ENCODE results near the gene CDC7. TPM values are rescaled to one million over a fixed set of nuclear protein-coding genes. Genes with fewer than 3 reads are reported as not detected.

CDC7 gene
- total RNA-seq, 1 donor = 1.8 TPM

GRCh38 chr1:91569411-91570119 is 68.9 kb downstream of the CDC7 start:
- H3K9me3 ChIP-seq (ENCODE audit: low read depth, low read length) = no peaks in the 10 kb centered on the region
- peaks cover 35% of the 10 kb centered on the region for H3K4me1 ChIP-seq (ENCODE audit: insufficient read depth, low read length)
- H3K4me3 ChIP-seq (ENCODE audit: low read length) = no peak overlapping the region

GRCh38 chr1:91570120-91570448 is 69.4 kb downstream of the CDC7 start:
- Histone ChIP-seq H3K4me3 (ENCODE audit: low read length) (no peak overlapping the region), H3K27me3 (ENCODE audit: insufficient read depth, low read length) (no peaks in the 10 kb centered on the region), H3K9me3 (ENCODE audit: low read depth, low read length) (no peaks in the 10 kb centered on the region), H3K4me1 (ENCODE audit: insufficient read depth, low read length) (peaks cover 35% of the 10 kb centered on the region)

More at GRCh38 chr1:91569411-91570119, 68.9 kb downstream of the CDC7 start:
- no peaks in the 10 kb centered on the region for H3K27me3 ChIP-seq (ENCODE audit: insufficient read depth, low read length)

DNA sequence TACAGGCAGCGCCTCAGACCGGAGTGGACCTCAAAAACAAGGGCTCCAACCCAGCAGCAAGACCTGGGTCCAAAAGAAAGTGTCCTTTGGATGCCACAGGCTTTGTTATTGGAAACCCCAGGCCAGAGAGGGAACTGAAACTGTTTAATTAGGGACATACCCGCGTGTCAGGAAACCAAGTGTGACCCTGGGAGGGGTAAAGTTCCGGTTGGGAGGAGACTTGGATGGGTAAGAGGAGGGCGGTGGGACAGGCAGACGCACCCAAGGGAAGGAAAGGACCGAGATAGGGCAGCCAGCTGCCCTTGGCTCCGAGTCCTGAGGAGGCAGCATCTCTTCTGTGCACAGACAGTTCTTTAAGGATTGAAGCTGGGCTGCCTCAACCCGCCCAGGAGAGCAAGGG is 71.4 kb downstream of the CDC7 start:
- H3K9me3 ChIP-seq (ENCODE audit: low read depth, low read length) = no peaks in the 10 kb centered on the region
- no peak overlapping the region for H3K4me3 ChIP-seq (ENCODE audit: low read length)
- peaks cover 42% of the 10 kb centered on the region for H3K4me1 ChIP-seq (ENCODE audit: insufficient read depth, low read length)

More for the DNA sequence above, 71.4 kb downstream of the CDC7 start:
- H3K27me3 ChIP-seq (ENCODE audit: insufficient read depth, low read length) = no peaks in the 10 kb centered on the region

Other genes starting within 250 kb of the CDC7 start
- 0.10 TPM for gene HFM1, start 96.0 kb upstream of the CDC7 start, total RNA-seq